Measurements from ENCODE around the gene ADAMTSL4.
"Not testable (repeated sequence)": the region's sequence is repeated elsewhere in the genome, so short reads cannot be mapped to it uniquely, and the experiment has no call there.

The ADAMTSL4 gene

DNA sequence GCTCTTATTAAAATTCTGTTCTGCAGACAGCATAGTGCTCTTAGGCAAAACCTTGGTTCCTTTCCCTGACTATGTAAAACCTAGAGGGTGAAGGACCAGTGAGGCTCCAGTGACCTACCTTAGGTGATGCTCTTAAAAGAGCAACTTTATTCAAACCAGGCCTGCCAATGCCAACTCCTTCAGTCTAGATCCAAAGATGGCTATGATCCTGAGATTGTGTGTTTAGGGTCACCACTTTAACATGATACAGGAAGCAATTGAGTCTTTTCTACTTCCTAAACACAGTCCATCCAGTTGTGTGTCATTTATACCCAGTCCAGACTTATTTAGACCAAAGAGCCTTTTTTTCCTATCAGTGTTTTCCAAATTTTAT is 19.4 kb downstream of the ADAMTSL4 start:
- no peak for DNase-seq

DNA sequence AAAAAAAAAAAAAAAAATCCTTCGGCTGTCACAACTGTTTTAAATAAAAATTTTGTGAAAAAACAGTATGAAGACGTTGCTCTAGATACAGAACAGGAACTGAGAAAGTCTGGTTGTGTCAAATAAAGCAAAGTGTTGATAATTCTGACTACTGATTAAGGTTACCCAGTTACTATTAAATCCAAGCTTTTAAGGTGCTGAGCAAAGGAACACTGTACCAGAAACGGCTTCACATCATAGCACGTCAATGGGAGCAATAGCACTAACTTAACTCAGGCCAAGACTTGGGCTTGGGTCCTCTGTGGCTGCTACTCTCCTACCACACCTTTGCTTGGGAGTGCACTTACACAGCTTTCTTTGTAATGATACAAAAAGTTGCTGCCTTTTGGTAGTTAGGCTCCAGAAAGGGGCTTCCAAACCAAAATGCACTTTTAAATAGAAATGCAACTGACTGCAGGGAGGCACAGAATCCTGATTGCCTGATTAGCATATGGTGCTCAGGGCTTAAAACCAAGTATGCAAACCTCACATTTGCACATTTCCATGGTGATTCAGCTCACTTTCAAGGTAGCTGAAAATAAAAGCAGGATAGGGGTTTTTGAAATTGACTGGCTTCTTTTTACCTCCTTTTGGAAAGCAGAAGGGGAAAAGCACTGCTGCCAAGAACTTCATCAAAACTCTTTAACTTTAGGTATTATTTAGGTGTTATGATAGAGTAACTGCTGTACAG is 23.9 kb downstream of the ADAMTSL4 start:
- no peak for DNase-seq

DNA sequence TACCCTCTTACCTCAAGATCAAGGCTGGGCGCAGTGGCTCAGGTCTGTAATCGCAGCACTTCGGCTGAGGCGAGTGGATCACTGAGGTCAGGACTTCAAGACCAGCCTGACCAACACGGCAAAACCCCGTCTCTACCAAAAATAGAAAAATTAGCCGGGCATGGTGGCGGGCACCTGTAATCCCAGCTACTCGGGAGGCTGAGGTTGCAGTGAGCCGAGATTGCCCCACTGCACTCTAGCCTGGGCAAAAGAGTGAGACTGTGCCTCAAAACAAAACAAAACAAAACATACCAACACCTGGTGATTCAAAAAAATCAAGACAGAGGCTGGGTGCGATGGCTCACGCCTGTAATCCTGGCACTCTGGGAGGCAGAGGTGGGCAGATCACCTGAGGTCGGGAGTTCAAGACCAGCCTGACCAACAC is 24.5 kb downstream of the ADAMTSL4 start:
- DNase-seq: not testable (repeated sequence)

DNA sequence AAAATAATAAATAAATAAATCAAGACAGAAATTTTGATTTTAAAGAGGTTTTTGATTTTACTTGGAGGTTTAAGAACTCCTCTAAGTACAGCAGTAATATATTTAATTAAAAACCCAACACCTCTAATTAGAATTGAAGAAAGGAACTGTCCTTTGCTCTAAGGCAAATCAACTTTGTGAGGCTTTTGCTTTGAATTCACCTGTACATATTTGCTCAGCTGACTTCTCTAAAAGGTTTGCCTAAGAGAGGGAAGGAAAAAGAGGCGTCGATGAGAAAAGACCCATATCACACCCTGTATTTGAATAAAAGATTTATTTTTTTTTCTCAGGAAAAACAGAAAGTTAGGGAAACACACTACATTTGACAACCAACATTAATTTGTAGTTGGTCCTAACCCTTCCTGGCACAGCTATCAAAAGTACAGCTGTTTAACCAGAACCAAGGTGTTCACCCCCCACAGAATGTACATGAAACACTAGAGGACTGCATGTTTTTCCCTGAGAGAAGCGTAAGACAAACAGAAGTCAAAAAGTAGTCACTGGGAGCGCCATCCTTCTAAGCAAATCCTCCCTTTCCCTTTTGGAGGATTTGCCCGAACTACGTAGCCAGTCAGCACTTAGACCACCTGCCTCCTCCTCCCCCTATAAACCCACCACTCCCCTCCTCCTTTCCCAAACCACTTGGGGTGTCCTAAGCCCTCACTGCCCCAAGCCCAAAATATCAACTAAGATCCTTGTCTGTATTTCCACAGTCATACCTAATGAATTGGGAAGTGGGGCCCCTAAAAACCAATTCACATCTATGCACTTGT is 25.3 kb downstream of the ADAMTSL4 start:
- DNase-seq: no peak

DNA sequence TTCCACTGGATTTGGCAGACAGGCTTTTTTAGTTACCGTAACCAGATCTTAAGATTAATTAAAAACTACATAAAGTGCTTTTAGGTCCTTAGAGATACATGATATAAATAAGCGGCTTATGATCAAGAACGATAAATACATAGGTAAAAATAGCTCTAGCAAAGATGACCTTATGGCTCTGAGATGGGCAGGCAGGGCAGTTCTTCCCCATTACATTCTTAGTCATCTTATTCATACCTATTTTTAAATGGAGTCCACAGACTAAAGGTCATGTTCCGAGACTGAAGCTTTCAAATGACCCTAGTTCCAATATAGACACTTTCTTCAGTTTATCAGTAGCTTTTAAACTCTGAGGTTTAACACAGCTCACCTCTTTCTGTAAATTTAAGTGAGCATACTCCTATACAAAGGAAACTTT is 25.9 kb downstream of the ADAMTSL4 start:
- no peak for DNase-seq

DNA sequence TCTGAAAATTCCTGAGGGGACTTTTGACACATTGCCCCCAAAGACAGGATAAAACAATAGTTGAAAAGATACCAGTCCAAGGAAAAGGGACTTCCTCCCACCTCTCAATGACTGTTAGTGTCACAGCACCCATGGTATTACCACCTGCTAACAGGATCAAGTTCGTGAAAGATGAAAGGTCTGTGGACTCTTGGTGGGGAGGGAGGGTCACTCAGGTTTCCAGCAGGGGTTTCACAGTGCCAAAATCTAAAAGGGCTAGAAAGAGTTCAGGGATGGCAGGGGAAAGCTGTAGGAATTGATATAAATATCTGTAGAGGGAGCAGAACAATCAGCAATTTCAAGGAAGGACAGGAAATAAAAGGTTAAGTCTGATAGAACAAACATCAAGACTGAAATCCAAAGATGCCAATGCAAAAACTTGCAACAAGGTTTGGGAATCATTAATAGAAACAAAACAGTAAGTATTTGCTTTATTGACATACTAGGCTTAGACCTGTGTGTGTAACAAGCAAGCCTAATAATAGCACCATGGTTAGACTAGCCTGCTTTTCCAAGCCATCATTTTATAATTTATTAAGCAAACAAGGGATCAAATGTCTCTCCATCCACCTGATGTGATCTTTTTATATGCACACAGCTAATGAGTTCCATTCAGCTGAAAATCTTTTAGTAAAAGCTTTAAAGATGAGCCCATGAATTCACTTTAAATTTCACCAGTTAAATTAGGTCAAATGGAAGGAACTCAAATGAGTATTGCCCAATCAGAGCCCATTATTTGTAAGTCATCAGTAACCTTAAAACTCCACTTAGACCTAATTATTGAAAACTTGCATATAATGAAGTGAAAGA is 26.5 kb downstream of the ADAMTSL4 start:
- DNase-seq: no peak

DNA sequence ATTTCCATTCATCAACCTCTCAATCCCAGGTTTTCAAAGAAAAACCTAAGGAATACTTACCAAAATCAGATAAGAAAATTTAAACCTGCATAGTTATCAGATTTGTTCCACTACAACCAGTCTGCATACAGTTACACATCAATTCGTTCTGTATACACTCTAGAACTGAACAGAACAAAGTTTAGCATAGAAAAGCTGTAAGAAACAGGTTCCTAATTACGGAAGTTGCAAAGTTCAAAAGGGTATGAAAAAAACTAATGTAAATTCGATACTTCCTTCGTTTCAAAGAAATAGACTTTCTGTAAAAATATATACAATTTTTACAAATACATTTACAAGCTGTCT is 27.1 kb downstream of the ADAMTSL4 start:
- no peak for DNase-seq

DNA sequence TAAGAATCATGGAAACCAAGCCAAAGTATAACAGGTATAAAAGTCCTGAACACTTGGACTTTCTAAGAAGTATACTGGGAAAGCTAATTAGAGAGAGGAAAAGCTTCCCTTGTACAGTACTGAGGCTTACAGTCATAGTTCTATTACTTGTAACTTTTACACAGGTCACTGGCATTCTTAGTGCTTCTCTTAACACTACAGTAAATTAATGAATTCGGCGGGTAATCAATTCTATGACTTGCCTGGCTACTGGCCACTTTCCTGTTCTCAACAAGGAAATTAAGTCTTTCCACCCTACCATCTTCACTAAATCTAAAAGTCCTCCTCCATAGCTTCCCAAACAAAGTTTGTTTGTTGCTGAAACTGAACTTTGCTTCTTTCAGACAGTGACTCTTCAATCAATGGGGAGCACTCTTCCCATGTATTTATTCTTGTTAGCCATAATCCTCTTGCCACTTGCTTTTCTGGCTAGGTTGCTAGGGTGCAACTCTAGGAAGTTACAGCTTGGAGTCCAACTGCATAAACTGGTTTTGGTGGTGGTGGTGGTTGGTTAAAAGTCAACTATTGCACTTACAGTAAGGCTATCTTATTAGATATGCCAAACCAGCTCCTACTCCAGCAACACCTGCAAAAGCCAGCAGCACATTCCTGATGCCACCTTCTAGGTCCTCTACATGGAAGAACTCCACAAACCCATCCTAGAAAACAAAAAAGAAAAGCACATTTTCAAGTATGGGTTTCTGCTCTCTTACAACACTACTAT is 27.8 kb downstream of the ADAMTSL4 start:
- DNase-seq: no peak

DNA sequence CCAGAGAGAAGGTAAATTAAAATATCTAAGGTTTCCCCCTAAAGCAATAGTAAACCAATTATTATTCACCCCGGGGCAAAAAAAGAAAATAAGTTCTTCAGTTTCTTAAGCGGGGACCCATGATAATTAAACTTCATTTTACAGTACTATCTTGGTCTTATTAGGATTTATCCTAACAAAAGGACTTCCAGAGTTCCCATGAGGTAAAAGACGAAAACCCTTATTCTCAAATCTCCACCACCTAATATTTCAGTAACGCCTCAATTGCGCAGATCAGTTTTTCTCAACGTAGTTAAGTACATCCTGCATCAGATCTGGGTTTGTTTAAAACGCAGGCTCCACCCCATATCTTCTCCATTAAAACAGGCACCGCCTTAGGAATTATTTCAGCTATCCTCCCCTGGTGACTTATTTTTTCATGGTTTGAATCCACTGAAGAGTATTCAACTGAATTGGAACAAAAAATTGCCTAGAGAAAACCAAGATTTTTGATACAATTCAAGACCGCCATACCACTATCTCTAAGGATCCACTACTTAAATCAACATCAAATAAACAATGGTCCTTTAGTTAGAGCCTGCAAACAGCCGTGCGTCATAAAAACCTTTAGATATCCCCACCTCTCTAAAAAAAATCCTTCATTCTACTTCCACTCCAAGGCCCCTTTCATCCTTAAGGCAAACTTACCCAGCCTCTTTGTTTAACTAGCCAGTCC is 28.5 kb downstream of the ADAMTSL4 start:
- DNase-seq: no peak

DNA sequence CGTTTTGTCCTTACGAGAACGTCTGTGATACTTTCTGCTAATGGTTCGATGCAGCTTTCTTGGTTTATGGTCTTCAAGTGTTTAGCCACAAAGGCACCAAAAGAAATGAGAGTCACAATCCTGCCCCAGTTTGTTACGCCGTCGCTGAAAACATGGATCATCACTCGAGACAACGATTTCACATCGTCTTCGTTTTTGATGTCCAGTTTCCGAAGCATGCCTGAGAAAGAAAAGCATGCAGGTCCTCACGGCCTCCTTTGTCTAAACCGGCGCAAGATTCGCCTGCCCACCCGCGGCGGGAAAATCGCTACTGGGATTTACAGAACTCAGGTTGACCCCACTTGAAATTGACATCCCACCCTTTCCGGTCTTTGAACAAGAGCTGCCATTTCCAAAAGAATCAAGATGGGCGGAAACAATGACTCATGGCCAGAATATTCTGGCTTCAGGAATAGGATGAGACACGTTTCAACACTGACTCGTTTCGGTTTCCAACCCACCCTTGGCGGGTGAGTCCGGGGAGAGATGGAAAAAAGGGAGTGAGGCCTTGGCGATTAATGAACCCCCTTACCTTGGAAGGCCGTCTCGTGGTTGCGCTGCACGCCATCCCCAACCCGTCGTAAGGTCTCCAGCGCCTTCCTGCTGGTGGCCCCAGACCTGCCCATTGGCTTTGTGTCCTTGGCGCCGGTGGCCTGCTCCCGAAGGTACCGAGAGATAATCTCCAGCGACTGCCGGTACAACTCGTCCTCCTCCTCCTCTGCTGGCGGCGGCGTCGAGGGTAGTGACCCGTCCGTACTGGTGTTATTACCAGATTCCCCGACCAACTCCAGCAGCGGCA is 29.3 kb downstream of the ADAMTSL4 start:
- DNase-seq: peak in 1 of 2 experiments; percentile 24

DNA sequence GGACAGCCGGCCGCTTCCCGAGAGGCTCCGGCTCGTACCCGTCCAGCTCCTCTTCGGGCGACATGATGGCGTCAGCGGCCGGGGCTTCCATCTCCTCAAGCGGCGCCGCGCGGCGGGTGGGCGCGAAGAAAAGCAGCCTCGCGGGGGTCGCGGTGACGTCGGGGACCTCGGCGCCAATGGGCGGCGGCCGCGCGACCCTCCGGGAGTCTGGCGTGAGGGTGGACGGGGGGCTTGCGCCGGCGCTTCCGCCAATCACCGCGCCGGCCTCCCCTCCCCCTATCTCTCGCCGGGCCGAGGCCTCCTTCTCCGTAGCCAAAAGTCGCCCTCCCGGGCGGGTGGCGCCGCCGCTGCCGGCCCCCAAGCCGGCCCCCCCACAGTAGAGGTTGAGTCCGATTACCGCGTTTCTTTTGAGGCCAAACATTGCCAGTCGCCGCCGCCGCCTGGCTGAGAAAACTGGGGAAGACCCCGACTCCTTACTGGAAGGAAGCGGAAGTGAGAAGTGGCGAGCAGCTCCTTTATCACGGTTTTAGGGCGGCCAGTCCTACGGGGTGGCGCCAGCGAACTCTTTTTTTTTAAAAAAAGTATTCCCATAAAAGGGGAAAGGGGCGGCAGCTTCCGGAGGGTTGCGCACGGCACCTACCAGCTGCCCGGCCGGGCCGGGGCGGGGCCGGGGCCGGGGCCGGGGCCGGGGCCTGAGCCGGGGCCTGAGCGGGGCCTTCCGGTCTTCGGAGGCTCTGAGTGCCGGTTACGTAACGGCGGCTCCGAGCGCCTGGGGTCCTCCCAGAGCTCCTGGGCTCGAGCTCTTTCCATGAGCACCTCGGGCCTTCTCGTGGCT is 30.1 kb downstream of the ADAMTSL4 start, which contains the start of gene MCL1:
Gene MCL1, minus strand, starts transcription at position 501 of the 835 bp plus-strand sequence. Its CDS starts 80 bp downstream, at position 421.
- DNase-seq: peak; percentile 96 to 97

DNA sequence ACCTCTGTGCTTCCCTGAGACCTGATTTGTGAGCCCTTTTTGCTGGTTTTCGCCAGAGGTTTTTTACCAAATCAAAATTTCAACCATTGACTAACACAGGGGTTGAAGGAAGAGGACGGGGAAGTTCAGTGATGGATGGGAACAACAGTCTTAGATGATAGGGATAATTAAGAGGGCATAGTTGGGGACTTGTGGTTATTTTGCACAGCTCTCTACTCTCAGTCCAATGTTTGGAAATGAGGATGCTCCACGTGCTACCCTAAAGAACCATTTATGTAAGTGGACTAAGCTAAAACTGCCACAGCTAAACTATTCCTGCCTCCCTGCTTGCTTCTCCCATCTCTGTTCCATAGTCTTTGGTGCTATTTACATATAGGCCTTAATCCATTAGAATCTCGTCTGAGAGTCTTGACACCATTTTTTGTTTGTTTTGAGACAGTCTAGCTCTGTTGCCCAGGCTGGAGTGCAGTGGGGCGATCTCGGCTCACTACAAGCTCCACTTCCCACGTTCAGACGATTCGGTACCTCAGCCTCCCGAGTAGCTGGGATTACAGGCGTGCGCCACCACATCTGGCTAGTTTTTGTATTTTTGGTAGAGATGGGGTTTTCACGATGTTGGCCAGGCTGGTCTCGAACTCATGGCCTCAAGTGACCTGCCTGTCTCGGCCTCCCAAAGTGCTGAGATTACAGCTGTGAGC is 30.9 kb downstream of the ADAMTSL4 start:
- peak; percentile 62 to 64 for DNase-seq

DNA sequence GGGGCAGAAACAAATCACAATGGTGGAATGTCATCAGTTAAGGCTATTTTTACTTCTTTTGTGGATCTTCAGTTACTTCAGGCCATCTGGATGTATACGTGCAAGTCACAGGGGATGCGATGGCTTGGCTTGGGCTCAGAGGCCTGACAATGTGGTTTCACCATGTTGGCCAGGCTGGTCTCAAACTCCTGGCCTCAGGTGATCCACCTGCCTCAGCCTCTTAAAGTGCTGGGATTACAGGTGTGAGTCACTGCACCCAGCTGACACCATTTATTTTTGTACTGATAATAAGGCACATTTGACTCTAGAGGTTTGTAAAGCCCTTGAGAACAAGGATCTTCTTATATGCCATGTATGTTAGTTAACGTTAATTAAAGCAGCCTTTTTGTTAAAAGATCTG is 31.8 kb downstream of the ADAMTSL4 start:
- DNase-seq: not testable (repeated sequence)

DNA sequence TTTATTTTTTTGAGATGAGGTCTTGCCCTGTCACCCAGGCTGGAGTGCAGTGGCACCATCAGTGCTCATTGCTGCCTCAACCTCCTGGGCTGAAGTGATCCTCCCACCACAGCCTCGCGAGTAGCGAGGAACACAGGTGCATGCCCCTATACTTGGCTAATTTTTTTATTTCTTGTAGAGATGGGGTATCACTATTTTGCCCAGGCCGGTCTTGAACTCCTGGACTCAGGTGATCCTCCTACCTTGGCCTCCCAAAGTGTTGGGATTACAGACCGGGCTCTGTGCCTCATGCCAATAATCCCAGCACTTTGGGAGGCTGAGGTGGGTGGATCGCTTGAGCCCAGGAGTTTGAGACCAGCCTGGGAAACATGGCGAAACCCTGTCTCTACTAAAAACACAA is 32.2 kb downstream of the ADAMTSL4 start:
- not testable (repeated sequence) for DNase-seq

DNA sequence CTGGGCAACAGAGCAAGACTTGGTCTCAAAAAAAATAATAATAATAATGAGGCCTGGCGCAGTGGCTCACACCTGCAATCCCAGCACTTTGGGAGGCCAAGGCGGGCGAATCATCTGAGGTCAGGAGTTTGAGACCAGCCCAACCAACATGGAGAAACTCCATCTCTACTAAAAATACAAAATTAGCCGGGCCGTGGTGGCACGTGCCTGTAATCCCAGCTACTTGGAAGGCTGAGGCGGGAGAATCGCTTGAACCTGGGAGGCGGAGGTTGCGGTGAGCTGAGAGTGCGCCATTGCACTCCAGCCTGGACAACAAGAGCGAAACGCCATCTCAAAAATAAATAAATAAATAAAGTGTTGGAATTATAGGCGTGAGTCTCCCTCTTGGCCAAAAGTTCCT is 32.8 kb downstream of the ADAMTSL4 start:
- not testable (repeated sequence) for DNase-seq

DNA sequence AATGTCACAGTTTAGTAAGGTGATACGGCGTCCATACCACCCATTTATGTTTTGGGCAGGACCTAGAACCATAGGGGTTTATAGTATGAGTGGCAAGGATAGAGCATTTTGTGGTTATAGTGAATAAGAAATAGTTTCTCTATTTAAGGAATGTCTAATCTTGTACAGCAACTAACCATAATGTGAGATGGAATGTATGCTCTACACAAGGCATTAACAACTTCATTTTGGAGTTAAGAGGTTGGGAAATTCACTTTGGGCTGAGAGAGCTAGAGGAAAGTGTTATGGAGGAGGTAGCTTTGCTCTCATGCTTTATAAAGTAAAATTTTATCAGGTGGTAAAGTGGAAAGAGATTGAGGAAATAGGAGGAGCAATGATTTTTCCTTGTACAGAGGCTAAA is 33.2 kb downstream of the ADAMTSL4 start:
- DNase-seq: no peak

DNA sequence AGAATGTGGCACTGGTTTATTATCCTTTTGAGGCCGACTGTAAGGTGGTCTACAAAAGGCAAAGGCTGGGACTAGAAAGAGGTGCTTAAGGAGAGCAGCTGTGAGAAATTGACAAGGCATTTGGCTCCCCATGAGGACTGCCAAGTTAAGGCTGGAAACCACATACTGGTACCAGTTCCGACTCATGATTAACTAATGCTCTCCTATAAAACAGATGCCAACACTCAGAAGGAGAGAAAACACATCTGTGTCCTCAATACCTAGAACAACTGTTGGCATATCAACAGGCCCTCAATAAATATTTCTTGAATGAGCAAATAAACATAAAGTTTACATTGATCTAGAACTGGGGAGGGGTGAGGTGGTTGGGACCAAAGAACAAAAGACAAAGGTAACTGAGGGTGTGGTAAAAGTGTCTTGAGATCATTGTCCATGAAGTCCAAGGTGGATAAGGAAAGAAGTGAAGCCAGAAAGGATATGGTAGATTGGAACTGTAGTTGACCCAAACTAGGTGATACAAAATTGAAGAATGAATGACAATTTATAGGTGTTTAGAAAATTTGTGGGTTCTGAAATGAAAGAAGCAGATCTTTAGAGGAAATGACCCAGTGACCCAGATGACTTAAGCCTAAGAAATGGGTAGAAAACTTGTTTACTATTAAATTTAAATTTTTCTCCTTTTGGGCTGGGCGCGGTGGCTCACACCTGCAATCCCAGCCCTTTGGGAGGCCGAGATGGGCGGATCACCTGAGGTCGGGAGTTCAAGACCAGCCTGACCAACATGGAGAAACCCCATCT is 47.1 kb downstream of the ADAMTSL4 start:
- no peak for DNase-seq

DNA sequence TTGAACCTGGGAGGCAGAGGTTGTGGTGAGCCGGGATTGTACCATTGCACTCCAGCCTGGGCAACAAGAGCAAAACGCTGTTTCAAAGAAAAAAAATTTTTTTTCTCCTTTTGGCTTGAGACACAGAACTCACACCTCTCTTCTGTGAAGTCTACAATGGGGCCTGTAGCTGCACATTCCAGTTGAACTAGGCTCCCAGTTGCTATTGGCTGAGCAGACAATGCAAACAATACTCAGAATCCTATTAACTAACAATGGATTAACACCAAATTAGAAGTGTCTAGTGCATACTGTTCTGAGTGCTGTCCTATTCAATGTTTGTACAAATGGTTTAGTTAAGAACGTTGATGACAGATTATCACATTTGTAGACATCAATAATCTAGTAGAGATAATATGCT is 47.8 kb downstream of the ADAMTSL4 start:
- no peak for DNase-seq

All from Kasumi-1 (cell line).